ENCODE measurements around the gene MTMR3. TPM values are rescaled to one million over a fixed set of nuclear protein-coding genes. Genes with fewer than 3 reads are reported as not detected.
"Not testable (repeated sequence)": the region's sequence is repeated elsewhere in the genome, so short reads cannot be mapped to it uniquely, and the experiment has no call there.

MTMR3 gene
- total RNA-seq, 2 experiments from 2014 or later = 57.8 to 60.6 TPM

GRCh38 chr22:29860006-29860766 lies 22.8 kb upstream of the MTMR3 start:
- intact Hi-C loops (cut with DNase I, micrococcal nuclease) = no loop called here
- no peak for ATAC-seq (ENCODE audit: poor library complexity)
- H3K27ac Mint-ChIP-seq = no peak overlapping the region

GRCh38 chr22:29861672-29862297 lies 21.2 kb upstream of the MTMR3 start:
- H3K27ac ChIP-seq (ENCODE audit: low read depth in 1 of 2, low read length in 2 of 2) = no peak overlapping the region
- no peak overlapping the region for H3K4me3 Mint-ChIP-seq
- no peaks in the 10 kb centered on the region for H3K9me3 Mint-ChIP-seq
- H3K4me1 ChIP-seq (ENCODE audit: insufficient read depth, low read length) = no peaks in the 10 kb centered on the region
- intact Hi-C loops (cut with DNase I, micrococcal nuclease) = no loop called here
- no peak overlapping the region for H3K27ac Mint-ChIP-seq
- DNase-seq (no peak), ATAC-seq (ENCODE audit: poor library complexity) (no peak)
- no peaks in the 10 kb centered on the region for H3K9me3 ChIP-seq (ENCODE audit: control insufficient read depth in 1 of 2, insufficient read depth in 1 of 2, low read length in 2 of 2)
- TF ChIP-seq CTCF (IDR thresholded peaks at IDR 0.05) = no peak
- H3K4me3 ChIP-seq (ENCODE audit: low read length) = no peak overlapping the region
- CTCF ChIA-PET = interaction anchor here (0.6 kb wide), 2 partner anchors 44 to 301 kb away, joined by 4 read pairs; no protein-coding TSS in a partner anchor
- H3K4me1 Mint-ChIP-seq (ENCODE audit: low read depth) = no peaks in the 10 kb centered on the region
- H3K27me3 ChIP-seq (ENCODE audit: control insufficient read depth in 1 of 2, insufficient read depth in 2 of 2, low read length in 2 of 2) = no peaks in the 10 kb centered on the region
- H3K36me3 ChIP-seq (ENCODE audit: insufficient read depth, low read length) = no peaks in the 10 kb centered on the region
- H3K27me3 Mint-ChIP-seq = no peaks in the 10 kb centered on the region
- H3K36me3 Mint-ChIP-seq (ENCODE audit: low read depth) = no peaks in the 10 kb centered on the region
- POLR2A ChIA-PET = no interaction called here

More at GRCh38 chr22:29860006-29860766, 22.8 kb upstream of the MTMR3 start:
- Histone ChIP-seq H3K27ac (ENCODE audit: low read depth in 1 of 2, low read length in 2 of 2) (no peak overlapping the region), H3K36me3 (ENCODE audit: insufficient read depth, low read length) (no peaks in the 10 kb centered on the region), H3K4me1 (ENCODE audit: insufficient read depth, low read length) (no peaks in the 10 kb centered on the region), H3K4me3 (ENCODE audit: low read length) (no peak overlapping the region), H3K27me3 (ENCODE audit: control insufficient read depth in 1 of 2, insufficient read depth in 2 of 2, low read length in 2 of 2) (no peaks in the 10 kb centered on the region), H3K9me3 (ENCODE audit: control insufficient read depth in 1 of 2, insufficient read depth in 1 of 2, low read length in 2 of 2) (no peaks in the 10 kb centered on the region)
- CTCF ChIA-PET = no interaction called here
- Mint-ChIP-seq H3K4me3 (no peak overlapping the region), H3K36me3 (ENCODE audit: low read depth) (no peaks in the 10 kb centered on the region), H3K4me1 (ENCODE audit: low read depth) (no peaks in the 10 kb centered on the region), H3K9me3 (no peaks in the 10 kb centered on the region), H3K27me3 (no peaks in the 10 kb centered on the region)
- DNase-seq = no peak
- no peak for TF ChIP-seq CTCF (IDR thresholded peaks at IDR 0.05)
- POLR2A ChIA-PET = no interaction called here

GRCh38 chr22:29865572-29865971 lies 17.4 kb upstream of the MTMR3 start:
- H3K4me3 Mint-ChIP-seq; ATAC-seq (ENCODE audit: poor library complexity); POLR2A ChIA-PET; H3K27ac ChIP-seq (ENCODE audit: low read depth in 1 of 2, low read length in 2 of 2); H3K27me3 Mint-ChIP-seq; CTCF ChIA-PET; H3K27ac Mint-ChIP-seq; H3K36me3 Mint-ChIP-seq (ENCODE audit: low read depth); H3K27me3 ChIP-seq (ENCODE audit: control insufficient read depth in 1 of 2, insufficient read depth in 2 of 2, low read length in 2 of 2); H3K4me1 ChIP-seq (ENCODE audit: insufficient read depth, low read length); H3K9me3 Mint-ChIP-seq; DNase-seq; H3K36me3 ChIP-seq (ENCODE audit: insufficient read depth, low read length); H3K9me3 ChIP-seq (ENCODE audit: control insufficient read depth in 1 of 2, insufficient read depth in 1 of 2, low read length in 2 of 2); H3K4me1 Mint-ChIP-seq (ENCODE audit: low read depth); H3K4me3 ChIP-seq (ENCODE audit: low read length): not testable (repeated sequence)
- intact Hi-C loops (cut with DNase I, micrococcal nuclease) = loop anchor here in 1 of 2 experiments (2.0 kb wide), 1 partner anchor 29 kb away; no protein-coding TSS in a partner anchor

All from CD4-positive, alpha-beta T cell (primary cell).